ENCODE data around the gene FSTL4.

FSTL4 gene

DNA sequence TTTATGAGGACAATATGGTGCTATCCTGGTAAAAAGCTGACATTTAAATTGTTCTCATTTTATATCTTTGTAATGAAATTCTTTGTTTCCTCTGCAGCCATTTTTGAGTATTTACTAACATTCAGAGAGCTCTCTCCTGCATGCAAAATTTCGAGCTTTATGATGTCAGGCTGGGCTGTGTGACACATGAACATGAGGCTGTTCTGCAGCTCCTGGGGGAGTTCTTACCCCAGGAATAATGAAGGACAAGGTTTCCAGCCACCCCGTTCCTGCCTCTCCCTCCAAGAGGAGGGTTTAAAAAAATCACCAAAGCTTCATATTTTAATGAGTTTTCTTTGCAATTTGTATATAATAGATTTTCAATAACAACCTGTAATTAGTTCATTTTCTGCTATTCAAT lies 308.2 kb downstream of the FSTL4 start:
- Histone ChIP-seq H3K4me2 (ENCODE audit: low read depth, low read length) (no peak overlapping the region), H4K20me1 (ENCODE audit: insufficient read depth, low read length) (no peaks in the 10 kb centered on the region), H3K9ac (ENCODE audit: low read length) (no peak overlapping the region), H3K9me3 (replicated peaks; ENCODE audit: insufficient read depth, low read length) (no peaks in the 10 kb centered on the region), H3K9me2 (replicated peaks; ENCODE audit: insufficient read depth, low read length) (no peaks in the 10 kb centered on the region), H3F3A (ENCODE audit: insufficient read depth, low read length) (peaks cover 9% of the 10 kb centered on the region), H3K36me3 (replicated peaks; ENCODE audit: insufficient read depth, low read length) (no peaks in the 10 kb centered on the region), H3K79me2 (ENCODE audit: low read length) (no peaks in the 10 kb centered on the region), H3K27ac (ENCODE audit: low read length) (no peak overlapping the region), H3K4me3 (ENCODE audit: low read length) (no peak overlapping the region), H3K4me1 (ENCODE audit: low read length) (peaks cover 30% of the 10 kb centered on the region), H2AFZ (ENCODE audit: low read length) (no peak overlapping the region), H3K27me3 (replicated peaks; ENCODE audit: insufficient read depth, low read length) (no peaks in the 10 kb centered on the region)
- DNase-seq = no peak
- TF ChIP-seq, protein P1, sequence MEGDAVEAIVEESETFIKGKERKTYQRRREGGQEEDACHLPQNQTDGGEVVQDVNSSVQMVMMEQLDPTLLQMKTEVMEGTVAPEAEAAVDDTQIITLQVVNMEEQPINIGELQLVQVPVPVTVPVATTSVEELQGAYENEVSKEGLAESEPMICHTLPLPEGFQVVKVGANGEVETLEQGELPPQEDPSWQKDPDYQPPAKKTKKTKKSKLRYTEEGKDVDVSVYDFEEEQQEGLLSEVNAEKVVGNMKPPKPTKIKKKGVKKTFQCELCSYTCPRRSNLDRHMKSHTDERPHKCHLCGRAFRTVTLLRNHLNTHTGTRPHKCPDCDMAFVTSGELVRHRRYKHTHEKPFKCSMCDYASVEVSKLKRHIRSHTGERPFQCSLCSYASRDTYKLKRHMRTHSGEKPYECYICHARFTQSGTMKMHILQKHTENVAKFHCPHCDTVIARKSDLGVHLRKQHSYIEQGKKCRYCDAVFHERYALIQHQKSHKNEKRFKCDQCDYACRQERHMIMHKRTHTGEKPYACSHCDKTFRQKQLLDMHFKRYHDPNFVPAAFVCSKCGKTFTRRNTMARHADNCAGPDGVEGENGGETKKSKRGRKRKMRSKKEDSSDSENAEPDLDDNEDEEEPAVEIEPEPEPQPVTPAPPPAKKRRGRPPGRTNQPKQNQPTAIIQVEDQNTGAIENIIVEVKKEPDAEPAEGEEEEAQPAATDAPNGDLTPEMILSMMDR (IDR thresholded peaks at IDR 0.05; ENCODE audit: low read length) = no peak
- no peak for TF ChIP-seq EZH2phosphoT487 (IDR thresholded peaks at IDR 0.05; ENCODE audit: low read length)
- no peak for TF ChIP-seq EZH2 (optimal IDR thresholded peaks at IDR 0.05; ENCODE audit: low read depth, low read length)

DNA sequence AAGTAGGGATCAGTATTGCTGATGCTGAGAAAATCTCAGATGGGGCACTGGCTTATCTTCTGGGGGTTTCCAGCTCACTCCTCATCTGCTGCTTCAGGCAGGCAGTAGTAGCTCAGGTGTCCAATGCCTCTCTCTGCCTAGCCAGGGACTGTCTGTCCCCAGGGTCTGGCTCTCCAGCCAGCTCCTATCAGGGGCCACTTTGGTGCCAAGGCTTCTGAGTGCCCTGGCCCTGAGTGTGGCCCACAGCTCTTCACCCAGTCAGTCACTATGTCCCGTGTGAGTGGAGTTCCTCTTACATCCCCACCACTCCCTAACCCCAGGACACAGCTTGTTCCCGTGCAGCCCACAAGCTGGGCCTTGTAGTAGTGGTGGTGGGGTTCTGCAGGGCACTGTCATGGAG lies 309.0 kb downstream of the FSTL4 start:
- no peak overlapping the region for H3K4me2 ChIP-seq (ENCODE audit: low read depth, low read length)

DNA sequence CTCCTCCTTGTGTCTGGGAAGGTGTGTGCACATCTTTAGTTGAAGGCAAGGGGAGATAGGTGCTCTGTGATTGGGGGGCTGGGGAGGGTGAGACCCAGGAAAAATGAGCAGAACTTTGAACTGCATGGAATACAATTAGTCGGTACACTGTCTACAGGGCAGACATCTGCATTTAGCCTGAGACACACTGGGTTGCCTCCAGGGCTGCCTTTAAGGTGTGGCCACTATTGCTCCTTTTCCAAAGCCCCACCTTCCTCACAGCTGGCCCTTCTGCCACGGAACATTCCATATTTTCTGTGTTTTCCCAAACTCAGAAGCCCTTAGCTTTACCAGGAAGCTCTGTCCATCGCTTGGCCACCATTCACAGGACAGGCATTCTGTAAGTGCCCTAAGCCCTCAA lies 312.6 kb downstream of the FSTL4 start:
- no peak for TF ChIP-seq EZH2phosphoT487 (IDR thresholded peaks at IDR 0.05; ENCODE audit: low read length)
- TF ChIP-seq, protein P1 (IDR thresholded peaks at IDR 0.05; ENCODE audit: low read length) = no peak
- no peak for TF ChIP-seq EZH2 (optimal IDR thresholded peaks at IDR 0.05; ENCODE audit: low read depth, low read length)
- Histone ChIP-seq H4K20me1 (ENCODE audit: insufficient read depth, low read length) (no peaks in the 10 kb centered on the region), H3K27ac (ENCODE audit: low read length) (no peak overlapping the region), H3K79me2 (ENCODE audit: low read length) (no peaks in the 10 kb centered on the region), H3K9me2 (replicated peaks; ENCODE audit: insufficient read depth, low read length) (no peaks in the 10 kb centered on the region), H3K9me3 (replicated peaks; ENCODE audit: insufficient read depth, low read length) (no peaks in the 10 kb centered on the region), H3F3A (ENCODE audit: insufficient read depth, low read length) (no peaks in the 10 kb centered on the region), H3K4me1 (ENCODE audit: low read length) (0 out of 2 replicates have a peak, but pooled peaks cover 5% of the 10 kb centered on the region), H3K36me3 (replicated peaks; ENCODE audit: insufficient read depth, low read length) (no peaks in the 10 kb centered on the region), H3K9ac (ENCODE audit: low read length) (no peak overlapping the region), H3K27me3 (replicated peaks; ENCODE audit: insufficient read depth, low read length) (no peaks in the 10 kb centered on the region), H3K4me3 (ENCODE audit: low read length) (no peak overlapping the region), H2AFZ (ENCODE audit: low read length) (no peak overlapping the region), H3K4me2 (ENCODE audit: low read depth, low read length) (no peak overlapping the region)
- DNase-seq = no peak

More for the DNA sequence above, 309.0 kb downstream of the FSTL4 start:
- Histone ChIP-seq H3K9me3 (replicated peaks; ENCODE audit: insufficient read depth, low read length) (no peaks in the 10 kb centered on the region), H3K27ac (ENCODE audit: low read length) (no peak overlapping the region), H3K9ac (ENCODE audit: low read length) (no peak overlapping the region), H3K27me3 (replicated peaks; ENCODE audit: insufficient read depth, low read length) (no peaks in the 10 kb centered on the region), H4K20me1 (ENCODE audit: insufficient read depth, low read length) (no peaks in the 10 kb centered on the region), H2AFZ (ENCODE audit: low read length) (no peak overlapping the region), H3K36me3 (replicated peaks; ENCODE audit: insufficient read depth, low read length) (no peaks in the 10 kb centered on the region), H3K4me1 (ENCODE audit: low read length) (peaks cover 21% of the 10 kb centered on the region), H3K79me2 (ENCODE audit: low read length) (no peaks in the 10 kb centered on the region), H3K9me2 (replicated peaks; ENCODE audit: insufficient read depth, low read length) (no peaks in the 10 kb centered on the region), H3F3A (ENCODE audit: insufficient read depth, low read length) (peaks cover 9% of the 10 kb centered on the region), H3K4me3 (ENCODE audit: low read length) (no peak overlapping the region)
- TF ChIP-seq EZH2phosphoT487 (IDR thresholded peaks at IDR 0.05; ENCODE audit: low read length) (no peak), EZH2 (optimal IDR thresholded peaks at IDR 0.05; ENCODE audit: low read depth, low read length) (no peak)
- TF ChIP-seq, protein P1 (IDR thresholded peaks at IDR 0.05; ENCODE audit: low read length) = no peak
- no peak for DNase-seq
